SK-N-SH treated with all-trans-retinoic acid at 6 μM for 48 hours (cell line): ENCODE results near the gene CCIN.
A peak's percentile ranks its signal among the peaks of the same experiment; 100 is the strongest.

Source experiments
- ATAC-seq: fragments of 200-7000 bp; cut with Tn5 transposase; 3 replicates; pipeline ENCODE4 v1.9.1; 2020; ENCODE audit warnings: mild to moderate bottlenecking, moderate library complexity
- ARNTL ChIP-seq: fragments of 450-650 bp; formaldehyde crosslinking; IDR thresholded peaks from 2 replicates; pipeline ENCODE4 v1.5.0; 2020; ENCODE audit warnings: low read depth, mild to moderate bottlenecking, moderate library complexity, borderline replicate concordance
- CREB5 ChIP-seq: fragments of 250-450 bp; sonication (Bioruptor Pico); IDR thresholded peaks from 2 replicates; pipeline ENCODE4 v1.5.1; 2020; ENCODE audit warnings: low read depth, mild to moderate bottlenecking, moderate library complexity
- CSDC2 ChIP-seq: fragments of 250-450 bp; sonication (Bioruptor Pico); IDR thresholded peaks from 2 replicates; pipeline ENCODE4 v1.5.0; 2020; ENCODE audit warnings: mild to moderate bottlenecking, moderate library complexity
- CSRNP3 ChIP-seq: fragments of 250-450 bp; sonication (Bioruptor Pico); IDR thresholded peaks from 2 replicates; pipeline ENCODE4 v1.5.1; 2021; ENCODE audit warnings: mild to moderate bottlenecking, moderate library complexity
- ESRRG ChIP-seq: fragments of 250-450 bp; sonication (Bioruptor Pico); IDR thresholded peaks from 2 replicates; pipeline ENCODE4 v1.6.1; 2021; ENCODE audit warnings: mild to moderate bottlenecking
- GLIS3 ChIP-seq: fragments of 250-450 bp; sonication (Bioruptor Pico); IDR thresholded peaks from 2 replicates; pipeline ENCODE4 v1.5.0; 2020; ENCODE audit warnings: mild to moderate bottlenecking, moderate library complexity
- ISL1 ChIP-seq: fragments of 250-450 bp; sonication (Bioruptor Pico); IDR thresholded peaks from 2 replicates; pipeline ENCODE4 v2.1.2; 2022; ENCODE audit warnings: mild to moderate bottlenecking, moderate library complexity
- OSR1 ChIP-seq: fragments of 250-450 bp; sonication (Bioruptor Pico); IDR thresholded peaks from 2 replicates; pipeline ENCODE4 v1.8.0; 2022; ENCODE audit warnings: moderate library complexity, mild to moderate bottlenecking, inconsistent platforms
- PATZ1 ChIP-seq: fragments of 250-450 bp; sonication (Bioruptor Pico); IDR thresholded peaks from 2 replicates; pipeline ENCODE4 v1.8.0; 2020; ENCODE audit warnings: mild to moderate bottlenecking, moderate library complexity, borderline replicate concordance
- POU6F1 ChIP-seq: fragments of 250-450 bp; sonication (Bioruptor Pico); IDR thresholded peaks from 2 replicates; pipeline ENCODE4 v1.8.0; 2021; ENCODE audit warnings: low read depth, mild to moderate bottlenecking, moderate library complexity, borderline replicate concordance
- PPARA ChIP-seq: fragments of 250-450 bp; sonication (Bioruptor Pico); IDR thresholded peaks from 2 replicates; pipeline ENCODE4 v1.5.0; 2020; ENCODE audit warnings: mild to moderate bottlenecking, borderline replicate concordance
- RARB ChIP-seq: fragments of 250-450 bp; sonication (Bioruptor Pico); IDR thresholded peaks from 2 replicates; pipeline ENCODE4 v1.8.0; 2021; ENCODE audit warnings: mild to moderate bottlenecking, moderate library complexity
- TCF4 ChIP-seq: fragments of 250-450 bp; sonication (Bioruptor Pico); IDR thresholded peaks from 2 replicates; pipeline ENCODE4 v1.8.0; 2021; ENCODE audit warnings: mild to moderate bottlenecking, moderate library complexity, borderline replicate concordance
- TOX ChIP-seq: fragments of 250-450 bp; sonication (Bioruptor Pico); IDR thresholded peaks from 2 replicates; pipeline ENCODE4 v1.8.0; 2021; ENCODE audit warnings: mild to moderate bottlenecking, moderate library complexity, borderline replicate concordance
- TSHZ2 ChIP-seq: fragments of 250-450 bp; sonication (Bioruptor Pico); IDR thresholded peaks from 2 replicates; pipeline ENCODE4 v1.5.0; 2020; ENCODE audit warnings: mild to moderate bottlenecking, moderate library complexity
- ZFP3 ChIP-seq: fragments of 250-450 bp; sonication (Bioruptor Pico); IDR thresholded peaks from 2 replicates; pipeline ENCODE4 v1.5.0; 2020; ENCODE audit warnings: mild to moderate bottlenecking, moderate library complexity
- ZFP30 ChIP-seq: fragments of 450-650 bp; formaldehyde crosslinking; IDR thresholded peaks from 2 replicates; pipeline ENCODE4 v1.5.0; 2022; ENCODE audit warnings: mild to moderate bottlenecking, moderate library complexity
- ZNF565 ChIP-seq: fragments of 450-650 bp; formaldehyde crosslinking; conservative IDR thresholded peaks from 2 replicates; pipeline ENCODE4 v1.5.0; 2020; ENCODE audit warnings: low read depth, mild to moderate bottlenecking, moderate library complexity
- ZNF70 ChIP-seq: fragments of 450-650 bp; formaldehyde crosslinking; IDR thresholded peaks from 2 replicates; pipeline ENCODE4 v1.5.0; 2020; ENCODE audit warnings: mild to moderate bottlenecking, moderate library complexity
- ZNF8 ChIP-seq: fragments of 450-650 bp; formaldehyde crosslinking; IDR thresholded peaks from 2 replicates; pipeline ENCODE4 v1.5.0; 2020; ENCODE audit warnings: mild to moderate bottlenecking, moderate library complexity

Gene CCIN

GRCh38 chr9:36146651-36147050 is 22.5 kb upstream of the CCIN start:
- TF ChIP-seq ZNF8 (CRISPR knock-in tag) (no peak), RARB (CRISPR knock-in tag) (no peak), TOX (no peak), GLIS3 (CRISPR knock-in tag) (no peak), ZNF565 (CRISPR knock-in tag) (no peak), ARNTL (no peak), CSDC2 (no peak), ZFP3 (CRISPR knock-in tag) (no peak), TSHZ2 (CRISPR knock-in tag) (no peak), PPARA (CRISPR knock-in tag) (no peak), CREB5 (CRISPR knock-in tag) (no peak), CSRNP3 (CRISPR knock-in tag) (no peak), PATZ1 (CRISPR knock-in tag) (no peak), POU6F1 (CRISPR knock-in tag) (no peak), ESRRG (CRISPR knock-in tag) (no peak), ISL1 (CRISPR knock-in tag) (no peak), OSR1 (no peak), TCF4 (no peak), ZNF70 (no peak)
- TF ChIP-seq, all 23 proteins: peak for 0

GRCh38 chr9:36147441-36148175 is 21.6 kb upstream of the CCIN start:
- ATAC-seq, result no peak
- TF ChIP-seq RARB (CRISPR knock-in tag) (no peak), TCF4 (no peak), PPARA (CRISPR knock-in tag) (no peak)

More at GRCh38 chr9:36146651-36147050, 22.5 kb upstream of the CCIN start:
- ATAC-seq, result no peak

GRCh38 chr9:36148311-36149051 is 20.7 kb upstream of the CCIN start:
- peak; percentile 89 for ATAC-seq
- peak; percentile 30; the same call in 1 of the 2 replicates for TF ChIP-seq TSHZ2 (CRISPR knock-in tag)
- 0 out of 2 replicates have a peak, but pooled peaks have one; percentile 32 for TF ChIP-seq ISL1 (CRISPR knock-in tag)
- no peak for TF ChIP-seq TOX
- TF ChIP-seq GLIS3 (CRISPR knock-in tag), result no peak
- no peak; the same call in 1 of the 2 replicates for TF ChIP-seq CSDC2
- no peak for TF ChIP-seq ZFP30
- peak; percentile 95; the same call in 1 of the 2 replicates for TF ChIP-seq PATZ1 (CRISPR knock-in tag)
- no peak for TF ChIP-seq OSR1
- TF ChIP-seq RARB (CRISPR knock-in tag), result no peak
